NCI-H1092 treated with DMSO at 0.1 percent for 48 hours (cell line): Measurements from ENCODE around the gene AP5Z1.

Experiments used
- DNase-seq: peaks from one replicate; lab custom pipeline; 2025; lab: John Stamatoyannopoulos, UW

Gene AP5Z1

GRCh38 chr7:4745971-4746919 lies 29.2 kb upstream of the AP5Z1 start:
- DNase-seq, result no peak

- DNase-seq, result no peak
Measured at GRCh38 chr7:4747013-4747412, 28.4 kb upstream of the AP5Z1 start.

GRCh38 chr7:4747746-4748145 lies 27.7 kb upstream of the AP5Z1 start:
- DNase-seq, result no peak

GRCh38 chr7:4748231-4748681 lies 27.2 kb upstream of the AP5Z1 start:
- no peak for DNase-seq

GRCh38 chr7:4749363-4749762 lies 26.1 kb upstream of the AP5Z1 start:
- DNase-seq, result no peak

- DNase-seq, result no peak
Measured at GRCh38 chr7:4749798-4750197, 25.6 kb upstream of the AP5Z1 start.

- no peak for DNase-seq
Measured at GRCh38 chr7:4751398-4751947, 23.9 kb upstream of the AP5Z1 start.

- peak; percentile 67 for DNase-seq
Measured at GRCh38 chr7:4753598-4754432, 21.6 kb upstream of the AP5Z1 start.

GRCh38 chr7:4754433-4755010 lies 20.9 kb upstream of the AP5Z1 start:
- no peak for DNase-seq

- DNase-seq, result no peak
Measured at GRCh38 chr7:4755045-4755444, 20.4 kb upstream of the AP5Z1 start.

- DNase-seq, result no peak
Measured at GRCh38 chr7:4758111-4758510, 17.3 kb upstream of the AP5Z1 start.

GRCh38 chr7:4758791-4759190 lies 16.6 kb upstream of the AP5Z1 start:
- DNase-seq, result no peak

- no peak for DNase-seq
Measured at GRCh38 chr7:4759211-4759610, 16.2 kb upstream of the AP5Z1 start.

GRCh38 chr7:4760952-4761351 lies 14.5 kb upstream of the AP5Z1 start:
- no peak for DNase-seq

GRCh38 chr7:4762121-4763055 lies 13.0 kb upstream of the AP5Z1 start:
- no peak for DNase-seq

GRCh38 chr7:4763091-4763793 lies 12.2 kb upstream of the AP5Z1 start:
- no peak for DNase-seq

- DNase-seq, result no peak
Measured at GRCh38 chr7:4763794-4764185, 11.6 kb upstream of the AP5Z1 start.

- DNase-seq, result no peak
Measured at GRCh38 chr7:4764402-4765007, 10.9 kb upstream of the AP5Z1 start.

- DNase-seq, result no peak
Measured at GRCh38 chr7:4765776-4766490, 9.5 kb upstream of the AP5Z1 start.
